Upper lobe of left lung (tissue), 6 donors: ENCODE results near the gene ATG7. TPM values are rescaled to one million over a fixed set of nuclear protein-coding genes. Genes with fewer than 3 reads are reported as not detected.

Source experiments
- ATAC-seq, 2 donors: fragments of 200-7000 bp; cut with Tn5 transposase; one replicate each; pipeline ENCODE4 v1.9.1; 2022; ENCODE audit warnings: mild to moderate bottlenecking in 2 of 2, moderate library complexity in 2 of 2; ENCODE audit not compliant: low FRiP score in 2 of 2
- DNase-seq, 2 donors: peaks; one replicate each; pipeline ENCODE4 v3.0.0-alpha.2; 2019 to 2020
- H3K27ac ChIP-seq, 4 donors: fragments of 200-600 bp; sonication (generic); one replicate each; pipeline ENCODE4 v1.5.1; 2016 to 2019
- H3K27me3 ChIP-seq, 4 donors: fragments of 200-600 bp; sonication (generic); one replicate each; pipeline ENCODE4 v1.5.1; 2017 to 2019
- H3K36me3 ChIP-seq, 4 donors: fragments of 200-600 bp; sonication (generic); one replicate each; pipeline ENCODE4 v1.5.1; 2016 to 2019
- H3K4me1 ChIP-seq, 4 donors: fragments of 200-600 bp; sonication (generic); one replicate each; pipeline ENCODE4 v1.5.1; 2018 to 2019
- H3K4me3 ChIP-seq, 4 donors: fragments of 200-600 bp; sonication (generic); one replicate each; pipeline ENCODE4 v1.5.1; 2017 to 2019; ENCODE audit warnings: mild to moderate bottlenecking in 2 of 4, moderate library complexity in 1 of 4
- H3K9me3 ChIP-seq, 4 donors: fragments of 200-600 bp; sonication (generic); one replicate each; pipeline ENCODE4 v1.5.1; 2018 to 2019
- EP300 ChIP-seq, 4 donors: sonication (generic); formaldehyde crosslinking; IDR thresholded peaks; one replicate each; pipeline ENCODE4 v1.5.1; 2017; ENCODE audit warnings: antibody characterized with exemption in 4 of 4, control low read depth in 2 of 4
- POLR2A ChIP-seq, 4 donors: fragments of 450-650 bp; IDR thresholded peaks; one replicate each; pipeline ENCODE4 v1.5.1; 2016 to 2017; ENCODE audit warnings: antibody characterized with exemption in 4 of 4, mild to moderate bottlenecking in 2 of 4
- POLR2AphosphoS5 ChIP-seq, 2 donors: sonication (generic); formaldehyde crosslinking; IDR thresholded peaks; one replicate each; pipeline ENCODE4 v1.5.1; 2017; ENCODE audit warnings: antibody characterized with exemption in 2 of 2
- WGBS, 2 donors: methylation state at CpG; one replicate each; pipeline ENCODE4 v1.1.5; 2017 to 2018; 5-methylcytosine and 5-hydroxymethylcytosine counted together
- total RNA-seq, 6 donors: library from RNA; depleted of rRNA in 4 of 6; stranded (reverse); fragments of >200 nt in 4 of 6; gene quantifications; one replicate each; pipeline versions ENCODE4 v1.1.0 to v1.2.1, GENCODE V29; 2016 to 2021
- TF ChIP-seq, protein P1 (sequence below), 6 experiments: fragments of 450-650 bp in 4 of 6; fragments of 200-600 bp in 2 of 6; sonication (generic) in 2 of 6; IDR thresholded peaks; one replicate each; pipeline ENCODE4 v1.5.1; 2016 to 2019; ENCODE audit warnings: antibody characterized with exemption in 6 of 6
- donor health status: DM: no; HTN: no; CAD: no; lungs with moderate emphysema.
- donor health status: DM: no; HTN: yes; CAD: no; lungs with severe emphysema.

Gene ATG7
- total RNA-seq, 6 donors from 2014 or later, result 52.4 to 195 (median 74.1) TPM

DNA sequence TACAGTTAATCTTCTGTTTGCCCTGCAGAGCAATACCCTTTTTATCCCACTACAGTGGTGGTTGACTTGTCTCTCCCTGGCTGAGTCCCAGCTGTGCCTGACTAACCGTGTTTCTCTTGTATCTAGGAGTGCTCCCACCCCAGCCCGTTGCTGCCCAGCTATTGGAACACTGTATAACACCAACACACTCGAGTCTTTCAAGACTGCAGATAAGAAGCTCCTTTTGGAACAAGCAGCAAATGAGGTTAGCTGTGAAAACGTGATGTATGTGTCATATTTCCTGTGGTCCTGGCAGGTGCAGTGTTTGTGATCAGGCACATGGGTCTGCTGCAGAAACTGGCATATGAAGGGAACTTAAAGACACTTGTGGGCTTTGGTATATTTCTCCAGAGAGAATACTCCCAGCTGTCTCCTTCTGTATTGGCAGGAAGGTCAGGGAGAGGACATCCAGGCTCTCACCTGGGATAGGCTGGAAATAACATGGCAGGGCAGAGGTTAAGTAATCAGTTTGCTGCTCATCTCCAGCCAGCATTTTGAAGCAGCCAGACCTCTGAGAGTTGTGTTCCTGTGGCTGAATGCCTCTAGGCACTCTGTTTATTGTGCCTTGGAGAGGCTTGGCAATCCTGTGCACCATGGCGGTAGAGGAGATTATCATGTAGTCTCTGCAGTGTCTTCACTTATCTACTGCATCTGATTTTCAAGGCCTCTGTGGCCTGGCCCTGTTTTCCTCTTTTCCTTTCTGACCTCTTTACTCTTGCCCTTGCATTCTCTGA, 34.8 kb downstream of the ATG7 start:
- WGBS, 2 donors, result 36 to 59% methylated on average over 5 of the region's 5 CpGs
- no peak for ATAC-seq
- H3K36me3 ChIP-seq, result peaks cover 6 to 73% (median 41%) of the 10 kb centered on the region in 4 donors
- H3K4me3 ChIP-seq, result no peak overlapping the region
- no peaks in the 10 kb centered on the region for H3K27me3 ChIP-seq
- DNase-seq, result no peak
- H3K27ac ChIP-seq, result peak overlapping the region in 2 of 4 donors; percentile 38 to 63
- TF ChIP-seq, protein P1, sequence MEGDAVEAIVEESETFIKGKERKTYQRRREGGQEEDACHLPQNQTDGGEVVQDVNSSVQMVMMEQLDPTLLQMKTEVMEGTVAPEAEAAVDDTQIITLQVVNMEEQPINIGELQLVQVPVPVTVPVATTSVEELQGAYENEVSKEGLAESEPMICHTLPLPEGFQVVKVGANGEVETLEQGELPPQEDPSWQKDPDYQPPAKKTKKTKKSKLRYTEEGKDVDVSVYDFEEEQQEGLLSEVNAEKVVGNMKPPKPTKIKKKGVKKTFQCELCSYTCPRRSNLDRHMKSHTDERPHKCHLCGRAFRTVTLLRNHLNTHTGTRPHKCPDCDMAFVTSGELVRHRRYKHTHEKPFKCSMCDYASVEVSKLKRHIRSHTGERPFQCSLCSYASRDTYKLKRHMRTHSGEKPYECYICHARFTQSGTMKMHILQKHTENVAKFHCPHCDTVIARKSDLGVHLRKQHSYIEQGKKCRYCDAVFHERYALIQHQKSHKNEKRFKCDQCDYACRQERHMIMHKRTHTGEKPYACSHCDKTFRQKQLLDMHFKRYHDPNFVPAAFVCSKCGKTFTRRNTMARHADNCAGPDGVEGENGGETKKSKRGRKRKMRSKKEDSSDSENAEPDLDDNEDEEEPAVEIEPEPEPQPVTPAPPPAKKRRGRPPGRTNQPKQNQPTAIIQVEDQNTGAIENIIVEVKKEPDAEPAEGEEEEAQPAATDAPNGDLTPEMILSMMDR (IDR thresholded peaks at IDR 0.05), result no peak
- no peak for TF ChIP-seq POLR2A (IDR thresholded peaks at IDR 0.05)
- TF ChIP-seq POLR2AphosphoS5 (IDR thresholded peaks at IDR 0.05), result no peak
- no peak for TF ChIP-seq EP300 (IDR thresholded peaks at IDR 0.05)
- H3K9me3 ChIP-seq, result no peaks in the 10 kb centered on the region
- H3K4me1 ChIP-seq, result peaks cover 0 to 19% (median 8%) of the 10 kb centered on the region in 4 donors

DNA sequence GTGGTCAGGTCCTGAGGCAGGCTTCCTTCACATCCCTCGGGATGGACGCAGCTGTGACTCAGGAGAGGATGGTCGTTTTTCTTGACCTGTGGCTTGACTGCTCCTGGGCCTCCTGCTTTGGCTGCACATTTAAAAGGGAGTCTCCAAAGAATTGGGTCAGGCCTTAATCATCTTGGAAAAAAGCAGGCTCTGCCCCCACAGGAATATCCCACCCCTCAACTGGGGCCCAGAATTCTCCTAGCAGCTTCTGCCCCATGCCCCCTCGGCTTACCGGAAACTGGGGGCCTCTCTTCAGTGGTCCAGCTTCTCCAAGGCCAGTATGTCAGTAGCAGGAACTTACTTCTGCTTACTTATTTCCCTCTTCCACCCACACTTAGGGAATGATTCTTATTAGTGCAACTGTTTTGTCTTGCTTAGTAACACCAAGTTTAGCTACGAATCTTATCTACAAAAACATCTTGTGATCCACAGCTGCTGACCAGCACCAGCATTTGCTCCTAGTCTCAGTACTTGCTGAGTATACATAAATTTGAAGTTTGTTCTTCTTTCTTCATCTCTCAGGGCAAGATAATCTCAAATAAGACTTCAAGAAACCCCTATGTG, 35.7 kb downstream of the ATG7 start:
- DNase-seq (no peak), ATAC-seq (peak in 1 of 2 donors; percentile 83)
- no peaks in the 10 kb centered on the region for H3K9me3 ChIP-seq
- H3K27ac ChIP-seq, result peak overlapping the region in 2 of 4 donors; percentile 38 to 63
- no peak overlapping the region for H3K4me3 ChIP-seq
- TF ChIP-seq EP300 (IDR thresholded peaks at IDR 0.05) (no peak), POLR2A (IDR thresholded peaks at IDR 0.05) (peak in 1 of 4 donors; percentile 19)
- H3K36me3 ChIP-seq, result peaks cover 6 to 74% (median 43%) of the 10 kb centered on the region in 4 donors
- peaks cover 0 to 14% (median 8%) of the 10 kb centered on the region in 4 donors for H3K4me1 ChIP-seq
- no peaks in the 10 kb centered on the region for H3K27me3 ChIP-seq
- WGBS, 2 donors, result 78 to 79% methylated on average over 6 of the region's 6 CpGs

DNA sequence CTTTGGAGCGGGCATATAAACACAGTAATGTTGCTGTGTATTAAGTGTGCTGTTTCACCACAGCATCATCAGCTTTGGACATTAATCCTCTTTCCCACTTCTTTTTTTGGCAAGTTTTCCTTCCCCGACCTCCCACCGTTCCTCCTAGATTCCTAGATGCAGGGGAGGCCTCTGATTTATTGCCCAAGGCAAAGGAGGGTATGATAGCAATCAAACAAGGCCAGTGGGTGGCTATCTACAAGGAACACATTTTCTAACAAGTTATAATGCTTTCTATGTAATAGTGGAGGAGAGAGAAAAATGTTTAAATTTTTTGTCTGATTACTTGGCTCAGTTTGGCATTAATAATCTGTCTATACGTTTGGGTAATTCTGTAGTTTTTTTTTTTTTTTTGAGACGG, 38.1 kb downstream of the ATG7 start:
- TF ChIP-seq, protein P1 (IDR thresholded peaks at IDR 0.05), result no peak
- TF ChIP-seq EP300 (IDR thresholded peaks at IDR 0.05) (no peak), POLR2A (IDR thresholded peaks at IDR 0.05) (no peak), POLR2AphosphoS5 (IDR thresholded peaks at IDR 0.05) (no peak)
- H3K36me3 ChIP-seq, result peaks cover 6 to 91% (median 54%) of the 10 kb centered on the region in 4 donors
- no peaks in the 10 kb centered on the region for H3K27me3 ChIP-seq
- no peak overlapping the region for H3K4me3 ChIP-seq
- DNase-seq (no peak), ATAC-seq (no peak)
- no peaks in the 10 kb centered on the region for H3K9me3 ChIP-seq
- WGBS, 2 donors, result 86 to 94% methylated on average over 5 of the region's 5 CpGs
- H3K27ac ChIP-seq, result no peak overlapping the region
- H3K4me1 ChIP-seq, result peaks cover 0 to 14% (median 7%) of the 10 kb centered on the region in 4 donors

DNA sequence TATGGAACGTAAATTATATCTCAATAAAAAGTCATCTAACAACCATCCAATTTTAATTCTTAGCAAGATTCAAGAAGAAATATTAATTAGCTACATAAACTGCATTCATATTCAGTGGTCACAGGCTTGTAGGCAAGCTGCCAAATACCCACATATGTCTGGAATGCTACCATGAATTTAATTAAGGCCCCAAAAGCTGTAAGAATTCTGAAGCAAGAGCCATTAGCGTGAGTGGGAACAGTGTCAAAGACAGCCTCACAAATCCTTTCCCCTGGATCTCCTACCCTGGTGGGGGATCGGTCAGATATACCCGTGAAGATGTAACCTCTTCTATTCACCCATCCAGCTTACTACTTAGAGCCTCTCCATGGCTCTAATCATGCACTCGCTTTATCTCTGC, 40.0 kb downstream of the ATG7 start:
- Histone ChIP-seq H3K4me1 (no peaks in the 10 kb centered on the region), H3K27ac (no peak overlapping the region), H3K4me3 (no peak overlapping the region), H3K36me3 (peaks cover 4 to 95% (median 66%) of the 10 kb centered on the region in 4 donors), H3K27me3 (no peaks in the 10 kb centered on the region), H3K9me3 (no peaks in the 10 kb centered on the region)
- WGBS, 2 donors, result 97 to 98% methylated on average over 5 of the region's 5 CpGs
- TF ChIP-seq EP300 (IDR thresholded peaks at IDR 0.05), result no peak
- ATAC-seq (no peak), DNase-seq (no peak)

DNA sequence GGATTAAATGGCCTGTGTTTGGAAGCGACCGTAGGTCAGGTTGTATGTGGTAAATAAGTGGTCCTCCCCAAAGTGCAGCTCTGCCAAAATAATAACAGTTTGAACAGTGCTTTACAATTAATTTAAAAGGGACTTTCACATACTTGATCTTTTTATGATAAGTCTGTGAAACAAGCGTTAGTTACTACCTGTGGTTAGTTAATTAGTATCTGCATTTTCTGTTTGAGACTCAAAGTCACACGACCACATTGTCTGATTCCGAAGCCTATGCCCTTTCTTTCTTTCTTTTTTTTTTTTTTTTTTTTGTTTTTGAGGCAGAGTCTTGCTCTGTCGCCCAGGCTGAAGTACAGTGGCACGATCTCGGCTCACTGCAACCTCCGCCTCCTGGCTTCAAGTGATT, 45.1 kb downstream of the ATG7 start:
- Histone ChIP-seq H3K36me3 (peaks cover 30 to 96% (median 69%) of the 10 kb centered on the region in 4 donors), H3K4me3 (no peak overlapping the region), H3K27ac (no peak overlapping the region), H3K27me3 (no peaks in the 10 kb centered on the region), H3K9me3 (no peaks in the 10 kb centered on the region), H3K4me1 (no peaks in the 10 kb centered on the region)
- WGBS, 2 donors, result 76 to 84% methylated on average over 9 of the region's 9 CpGs
- ATAC-seq (no peak), DNase-seq (no peak)
- TF ChIP-seq POLR2A (IDR thresholded peaks at IDR 0.05) (no peak), EP300 (IDR thresholded peaks at IDR 0.05) (no peak)
- TF ChIP-seq, protein P1 (IDR thresholded peaks at IDR 0.05), result no peak
